HG02798 (cell line): ENCODE data around the gene DLX3.

Source experiments
- ATAC-seq: cut with Tn5 transposase; IDR thresholded peaks from one replicate; pipeline ENCODE4 v1.9.1; 2021; ENCODE audit warnings: mild to moderate bottlenecking; ENCODE audit not compliant: unreplicated experiment, poor library complexity

Gene DLX3

GRCh38 chr17:49964303-49964768 is 30.7 kb downstream of the DLX3 start:
- ATAC-seq, result no peak

- ATAC-seq, result no peak
Measured at GRCh38 chr17:49963626-49964302, 31.3 kb downstream of the DLX3 start.

- no peak for ATAC-seq
Measured at GRCh38 chr17:49963309-49963625, 31.8 kb downstream of the DLX3 start.

- no peak for ATAC-seq
Measured at GRCh38 chr17:49962599-49963308, 32.3 kb downstream of the DLX3 start.

GRCh38 chr17:49959183-49959935 is 35.7 kb downstream of the DLX3 start:
- ATAC-seq, result no peak

- ATAC-seq, result no peak
Measured at GRCh38 chr17:49958723-49959122, 36.3 kb downstream of the DLX3 start.

- no peak for ATAC-seq
Measured at GRCh38 chr17:49957350-49957749, 37.7 kb downstream of the DLX3 start.

GRCh38 chr17:49956780-49957179 is 38.2 kb downstream of the DLX3 start:
- no peak for ATAC-seq

GRCh38 chr17:49955157-49955556 is 39.9 kb downstream of the DLX3 start:
- ATAC-seq, result no peak

- ATAC-seq, result no peak
Measured at GRCh38 chr17:49952912-49953497, 42.0 kb downstream of the DLX3 start.

GRCh38 chr17:49952209-49952911 is 42.7 kb downstream of the DLX3 start:
- ATAC-seq, result no peak

GRCh38 chr17:49951362-49952082 is 43.5 kb downstream of the DLX3 start:
- no peak for ATAC-seq

GRCh38 chr17:49949634-49950033 is 45.4 kb downstream of the DLX3 start:
- no peak for ATAC-seq

GRCh38 chr17:49946964-49947584 is 48.0 kb downstream of the DLX3 start:
- ATAC-seq, result no peak

- no peak for ATAC-seq
Measured at GRCh38 chr17:49946208-49946607, 48.8 kb downstream of the DLX3 start.

- ATAC-seq, result no peak
Measured at GRCh38 chr17:49944273-49944870, 50.7 kb downstream of the DLX3 start.

GRCh38 chr17:49942947-49943346 is 52.1 kb downstream of the DLX3 start:
- no peak for ATAC-seq

GRCh38 chr17:49941427-49941826 is 53.6 kb downstream of the DLX3 start:
- ATAC-seq, result no peak
